GM18511 (cell line): ENCODE measurements around the gene CDSN.

ENCODE experiments used
- ATAC-seq: cut with Tn5 transposase; IDR thresholded peaks from one replicate; pipeline ENCODE4 v1.9.1; 2021; ENCODE audit warnings: mild to moderate bottlenecking, moderate library complexity; ENCODE audit not compliant: unreplicated experiment

The CDSN gene

DNA sequence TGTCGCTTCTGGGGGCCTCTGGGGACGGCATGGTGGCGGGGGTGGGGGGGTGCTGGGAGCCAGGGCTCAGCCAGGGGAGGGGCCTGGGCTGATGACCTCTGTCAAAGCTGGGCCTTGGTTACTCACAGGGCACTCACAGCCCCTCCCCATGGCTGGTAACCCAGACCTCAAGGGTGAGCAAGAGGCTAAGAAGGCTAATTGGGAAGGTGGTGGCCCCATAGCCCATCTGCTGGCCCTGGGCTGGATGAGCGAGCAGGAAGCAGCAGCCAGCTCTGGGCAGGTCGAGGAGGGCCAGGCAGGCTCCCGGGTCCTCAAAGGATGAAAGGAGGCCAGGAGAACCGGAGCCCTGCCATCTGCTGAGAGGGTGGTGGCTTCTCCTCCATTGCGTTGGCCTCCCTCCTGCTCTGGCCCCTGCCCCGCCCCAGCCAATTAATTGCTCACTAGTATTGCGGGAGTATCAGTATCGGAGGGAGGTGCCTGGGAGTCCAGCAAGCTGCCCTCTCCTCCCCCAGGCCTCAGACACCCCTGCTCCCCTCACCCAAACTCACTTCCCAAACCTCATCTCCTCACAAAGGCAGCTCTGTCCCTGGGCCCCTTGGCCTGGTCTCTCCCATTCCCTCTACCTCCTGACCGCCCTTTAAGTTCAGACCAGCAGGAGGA, 1.0 kb upstream of the CDSN start:
- no peak for ATAC-seq

DNA sequence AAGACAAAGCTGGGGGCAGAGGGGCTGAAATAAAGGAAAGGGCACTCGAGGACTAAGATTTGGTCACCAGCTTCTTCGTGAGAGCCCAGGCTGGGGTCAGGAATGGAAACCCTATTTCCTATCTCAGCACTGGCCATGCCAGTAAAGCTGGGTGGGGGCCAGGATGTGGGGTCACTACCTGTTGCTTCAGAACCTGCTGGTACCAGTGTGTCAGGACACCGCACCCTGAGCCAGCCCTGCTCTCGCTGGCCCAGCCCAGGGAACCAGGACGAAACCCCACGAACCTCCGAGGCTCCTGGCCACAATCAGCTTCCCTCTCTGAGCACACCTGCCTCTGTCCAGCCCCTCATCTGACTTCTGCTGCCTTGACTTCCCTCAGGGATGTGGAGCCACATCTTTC, 2.1 kb downstream of the CDSN start:
- ATAC-seq = no peak

DNA sequence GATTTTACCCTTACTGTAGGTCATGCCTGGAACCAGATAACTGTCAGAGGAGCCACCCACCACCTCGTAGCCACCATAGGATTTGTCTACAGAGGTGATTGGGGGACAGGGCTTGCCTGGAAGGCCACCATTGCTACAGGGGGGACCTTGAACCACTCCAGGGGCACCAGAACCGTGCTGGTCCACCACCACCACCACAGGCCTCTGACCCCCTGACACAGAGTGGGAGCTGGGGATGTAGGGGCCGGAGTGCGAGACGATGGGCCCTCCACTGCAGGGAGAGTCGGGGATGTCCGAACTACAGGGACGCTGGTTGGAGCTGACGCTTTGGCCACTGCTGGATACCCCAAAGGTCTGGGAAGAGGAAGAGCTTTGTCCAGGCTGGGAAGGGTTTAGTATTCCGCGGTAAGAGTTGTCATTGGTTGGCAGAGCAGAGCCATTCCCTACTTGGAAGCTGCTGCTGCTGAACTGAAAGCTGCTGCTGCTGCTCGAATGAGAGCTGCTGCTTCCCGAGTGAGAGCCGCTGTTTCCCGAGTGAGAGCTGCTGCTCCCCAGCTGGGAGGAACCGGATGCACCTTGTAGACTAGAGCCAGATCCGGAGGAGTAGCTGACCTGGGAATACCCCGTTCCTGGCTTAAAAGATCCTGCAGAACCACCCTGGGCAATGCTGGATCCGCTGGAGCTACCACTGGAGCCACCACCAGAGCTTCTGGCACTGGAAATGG, 3.4 kb downstream of the CDSN start:
- no peak for ATAC-seq

DNA sequence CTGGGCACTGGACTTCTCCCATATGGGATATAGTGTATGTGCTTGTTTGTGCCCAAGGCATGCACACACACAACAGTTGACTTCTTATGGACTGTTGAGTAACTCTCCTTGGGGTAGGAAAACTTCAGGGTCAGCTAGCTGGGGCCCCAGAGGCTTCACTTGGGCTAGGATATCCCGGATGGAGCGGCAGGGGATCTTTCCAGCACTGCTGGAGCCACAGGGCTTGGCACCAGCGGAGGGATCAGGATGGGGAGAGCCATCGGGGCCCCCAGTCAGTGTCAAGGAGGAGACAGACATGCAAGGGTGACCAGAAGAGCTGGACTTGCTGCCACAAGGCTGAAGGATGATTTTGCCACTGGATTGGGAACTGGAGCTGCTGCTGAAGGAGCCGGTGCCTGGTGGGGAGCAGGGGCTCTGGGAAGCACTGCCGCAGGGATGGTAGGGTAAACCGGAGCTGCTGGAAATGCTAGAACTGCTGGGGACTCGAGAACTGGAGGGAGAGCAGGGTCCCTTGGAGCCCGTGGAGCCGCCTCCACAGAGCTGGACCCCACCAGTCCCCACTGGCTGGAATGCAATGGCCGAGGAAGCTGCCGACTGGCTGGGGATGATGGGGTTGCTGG, 4.2 kb downstream of the CDSN start:
- ATAC-seq = no peak

DNA sequence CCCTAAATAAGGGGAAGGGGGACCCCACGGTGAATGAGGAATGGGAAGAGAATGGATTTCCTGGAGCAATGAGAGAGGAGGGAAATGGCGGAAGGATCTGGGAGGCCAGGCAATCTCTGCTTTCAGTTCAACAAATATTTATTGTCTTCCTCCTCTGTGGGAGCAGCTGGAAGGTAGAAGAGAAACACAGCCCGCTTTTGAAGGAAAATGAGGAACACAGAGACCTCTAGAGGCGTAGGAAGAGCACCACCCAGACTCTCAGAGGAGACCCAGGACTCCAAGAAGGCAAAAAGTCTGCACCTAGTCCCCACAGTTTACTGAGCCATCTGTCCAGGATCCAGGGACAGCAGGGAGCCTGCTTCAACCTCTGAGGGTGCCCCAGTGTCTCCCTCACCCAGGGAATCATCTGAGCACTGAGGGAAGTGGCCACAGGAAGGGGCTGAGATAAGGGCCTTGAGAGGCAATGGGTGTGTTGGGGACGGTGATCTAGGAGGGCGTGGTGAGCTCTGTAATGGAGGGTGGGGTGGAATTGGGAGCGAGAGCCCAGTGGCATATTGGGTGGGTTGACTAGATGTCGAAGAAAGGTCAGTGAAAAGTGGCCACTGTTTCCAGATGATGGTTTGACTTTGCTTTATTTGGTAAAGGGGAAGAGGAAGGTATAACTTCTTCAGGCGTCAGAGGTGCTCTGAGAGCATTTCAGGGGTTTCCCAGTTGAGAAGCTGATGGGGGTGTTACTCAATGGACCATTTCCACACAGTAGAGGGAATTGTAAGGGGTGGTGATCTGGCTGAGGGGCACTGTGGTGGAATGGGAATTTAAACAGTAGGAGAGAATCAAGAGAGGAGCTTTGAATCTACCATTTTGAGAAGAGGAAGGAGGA, 5.0 kb downstream of the CDSN start:
- ATAC-seq = no peak

DNA sequence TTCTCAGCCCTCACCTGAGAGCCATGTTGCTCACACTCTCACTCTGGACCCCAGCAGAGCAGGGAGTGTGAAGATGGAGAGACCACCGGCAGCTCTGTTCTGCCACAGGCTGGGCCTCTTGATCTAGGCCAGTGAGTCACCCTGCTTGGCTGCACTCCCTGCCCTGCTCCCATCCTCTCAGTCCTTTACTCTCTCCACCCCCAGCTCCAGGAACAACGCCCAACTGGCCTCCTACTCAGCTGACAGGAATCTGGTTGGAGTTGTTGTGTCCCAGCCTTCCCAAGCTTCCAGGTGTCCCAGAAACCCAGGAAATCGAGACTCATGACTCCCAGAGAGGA, 5.7 kb downstream of the CDSN start, which contains the start of gene PSORS1C1:
PSORS1C1 (plus strand) TSS at position 260 of the 338 bp plus-strand sequence. CDS start 14,833 bp downstream, outside the sequence.
- no peak for ATAC-seq

DNA sequence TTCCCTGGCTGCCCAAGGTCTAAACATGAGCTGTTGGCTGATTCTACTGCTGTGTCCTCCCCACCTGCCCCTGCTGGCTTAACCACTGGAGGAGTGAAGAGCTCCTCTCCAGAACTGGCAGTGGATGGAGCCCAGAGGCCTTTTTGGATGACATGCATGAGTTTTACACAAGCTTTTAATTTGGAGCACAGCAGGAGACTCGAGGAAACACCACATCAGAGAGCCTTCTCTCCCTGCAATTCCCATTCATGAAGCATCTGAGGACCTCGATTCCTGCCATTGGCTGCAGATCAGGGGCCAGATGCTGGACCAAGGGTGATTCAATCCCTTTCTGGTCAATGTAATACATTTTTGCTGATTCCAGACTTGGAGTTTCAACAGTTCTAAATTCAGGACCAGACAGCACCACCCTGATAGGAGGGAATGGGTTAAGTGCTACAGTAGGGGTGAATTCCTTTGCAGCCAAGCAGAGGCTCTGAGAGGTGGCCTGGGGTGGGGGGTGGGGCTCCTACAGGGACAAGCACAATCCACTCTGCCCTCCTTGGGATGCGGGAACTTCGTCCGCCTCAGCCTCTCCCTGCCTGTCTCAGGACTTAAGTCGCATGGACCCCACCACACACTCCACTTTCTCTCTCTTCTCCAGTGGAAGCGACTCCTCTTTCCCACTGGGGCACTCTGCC, 6.2 kb downstream of the CDSN start:
- ATAC-seq = no peak

DNA sequence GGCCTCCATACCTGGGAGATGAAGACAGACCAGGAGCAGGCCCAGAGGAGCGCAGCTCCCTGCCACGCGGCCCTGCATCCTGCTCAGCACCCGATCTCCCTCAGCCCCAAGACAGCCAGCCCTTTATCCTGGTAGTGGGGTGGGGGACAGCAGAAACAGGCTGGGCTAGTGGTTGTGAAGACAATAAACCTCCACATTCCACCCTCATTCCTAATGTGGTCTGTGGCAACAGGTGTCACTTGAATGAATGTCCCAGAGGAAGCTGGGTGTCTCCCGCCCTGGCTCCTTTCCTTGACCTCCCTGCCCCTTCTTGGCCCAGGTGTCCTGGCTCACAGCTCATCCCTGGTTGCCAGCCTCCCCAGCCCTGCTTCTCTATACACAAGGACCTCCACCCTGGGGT, 7.8 kb downstream of the CDSN start, which contains the start of gene C6orf15:
C6orf15 (minus strand) TSS at position 98 of the 400 bp plus-strand sequence; CDS start at position 78, 20 bp downstream.
- ATAC-seq = no peak

DNA sequence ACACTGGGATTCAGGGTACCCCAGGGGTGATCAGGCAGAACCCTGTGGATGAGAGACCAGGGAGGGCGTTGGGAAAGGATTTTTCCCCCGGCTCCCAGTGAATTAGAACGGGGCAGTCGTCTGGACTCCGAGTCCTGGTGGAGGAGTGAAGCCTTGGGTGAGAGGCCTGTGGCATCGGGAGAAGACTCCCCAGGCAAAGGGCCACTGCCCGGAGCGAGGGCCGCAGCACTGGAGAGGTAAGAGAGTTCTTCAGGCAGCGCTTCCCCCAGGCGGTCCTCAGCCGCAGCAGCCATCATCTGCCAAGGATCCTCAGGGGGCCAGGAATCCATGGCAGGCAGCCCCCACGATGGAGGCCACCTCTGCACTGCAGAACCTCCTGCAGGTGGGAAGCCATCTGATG, 8.5 kb downstream of the CDSN start:
- no peak for ATAC-seq

DNA sequence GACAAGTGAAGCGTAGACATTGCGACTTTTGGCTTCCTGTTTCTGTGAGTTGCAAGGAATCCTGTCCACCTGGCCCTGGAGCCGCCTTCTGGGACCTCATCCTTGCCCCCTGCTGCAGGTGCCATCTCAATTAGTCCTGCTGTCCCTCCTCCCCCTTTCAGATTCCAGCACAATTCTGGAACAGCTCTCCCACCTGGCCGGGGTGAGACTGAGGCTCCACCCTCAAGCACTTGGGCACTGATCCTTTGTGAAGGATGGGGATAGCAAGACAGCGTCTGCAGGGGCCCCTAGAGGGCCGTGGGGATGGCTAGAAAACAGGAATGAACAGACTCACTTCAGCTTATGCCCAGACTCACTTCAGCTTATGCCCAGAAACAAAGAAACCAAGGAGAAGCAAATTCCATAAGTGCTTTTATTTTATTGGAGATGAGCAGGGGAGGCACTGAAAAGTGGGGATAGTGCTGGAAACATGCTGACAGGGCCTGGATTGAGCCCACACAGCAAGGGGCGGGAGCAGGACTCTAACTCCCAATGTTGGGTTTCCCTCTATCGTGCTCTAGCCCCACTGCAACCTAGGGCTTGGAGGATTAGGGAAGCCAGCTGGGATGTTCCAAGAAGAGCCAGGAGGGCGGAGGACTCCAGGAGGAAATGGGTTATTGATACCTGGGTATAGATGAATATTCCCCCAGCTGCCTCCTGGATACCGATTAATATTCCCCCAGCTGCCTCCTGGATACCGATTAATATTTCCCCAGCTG, 9.2 kb downstream of the CDSN start:
- ATAC-seq = no peak

DNA sequence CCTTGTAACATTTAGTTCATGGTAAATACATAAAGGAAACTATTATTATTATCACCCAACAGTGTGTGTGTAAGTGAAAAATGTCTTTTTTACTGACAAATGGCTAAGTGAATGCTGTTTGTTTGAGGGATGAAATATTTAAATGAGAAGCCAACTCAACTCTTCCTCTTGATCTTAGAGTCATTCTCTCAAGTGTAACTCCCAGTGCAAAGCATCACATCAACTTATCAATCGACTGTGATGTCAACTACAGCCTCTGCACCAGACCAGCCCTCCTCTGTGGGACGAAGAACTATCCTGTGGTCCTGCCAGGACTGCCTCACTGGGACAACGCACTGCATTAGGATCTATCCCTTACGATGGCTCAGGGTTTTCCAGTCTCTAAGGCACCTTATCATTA, 13.2 kb downstream of the CDSN start:
- ATAC-seq = no peak

DNA sequence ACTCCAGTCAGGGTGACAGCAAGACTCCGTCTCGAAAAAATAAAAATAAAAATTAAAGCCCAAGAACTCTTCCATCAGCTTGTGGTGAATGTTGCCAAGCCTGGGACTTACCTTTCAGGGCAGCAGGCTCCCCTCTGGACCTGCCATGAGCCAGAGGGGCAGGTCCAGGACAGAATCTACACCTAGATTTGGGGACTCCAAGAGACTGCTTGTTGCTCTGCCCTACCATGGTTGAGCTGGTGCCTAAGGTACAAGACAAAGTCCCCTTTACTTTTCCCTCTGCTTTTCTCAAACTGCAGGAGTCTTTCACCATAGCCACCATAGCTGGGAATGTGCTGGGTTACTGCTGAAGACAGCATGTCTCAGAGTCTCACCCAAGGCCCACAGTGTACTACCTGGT, 17.1 kb downstream of the CDSN start:
- ATAC-seq = no peak

DNA sequence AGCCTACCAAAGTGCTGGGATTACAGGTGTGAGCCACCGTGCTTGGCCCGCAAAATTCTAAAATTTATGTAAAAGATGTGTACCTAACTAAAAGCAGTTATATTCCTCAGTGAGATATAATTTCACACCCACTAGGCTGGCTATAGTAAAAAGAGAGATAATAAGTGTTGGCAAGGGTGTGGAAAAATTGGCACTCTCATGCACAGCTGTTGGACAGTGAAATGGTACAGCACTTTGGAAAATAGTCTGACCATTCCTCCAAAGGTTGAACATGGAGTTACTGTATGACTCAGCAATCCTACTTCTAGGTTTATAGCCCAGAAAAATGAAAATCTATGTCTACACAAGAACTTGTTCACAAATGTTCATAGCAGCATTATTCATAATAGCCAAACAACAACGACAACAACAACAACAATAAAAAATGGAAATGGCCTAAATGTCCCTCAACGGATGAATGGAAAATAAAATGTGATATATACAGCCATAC, 21.8 kb downstream of the CDSN start:
- no peak for ATAC-seq

DNA sequence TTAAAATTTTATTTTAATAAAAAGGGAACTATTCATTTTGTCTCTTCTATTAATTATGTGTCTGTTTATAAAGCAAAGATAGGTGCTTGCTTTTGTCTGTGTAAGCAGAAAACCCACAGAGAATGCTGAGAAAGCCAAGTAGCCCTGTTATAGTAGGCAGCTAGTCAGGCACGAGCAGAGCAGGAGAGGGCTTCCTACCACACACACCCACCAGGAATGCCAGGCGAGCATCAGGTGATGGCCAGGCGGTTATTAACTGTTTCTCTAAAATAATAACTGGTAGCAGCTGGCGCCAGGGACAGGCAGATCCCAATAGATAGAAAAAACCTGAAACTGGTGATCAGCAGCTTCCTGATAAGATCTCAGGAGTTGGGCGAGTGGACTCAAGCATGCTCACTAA, 23.6 kb downstream of the CDSN start:
- ATAC-seq = no peak

DNA sequence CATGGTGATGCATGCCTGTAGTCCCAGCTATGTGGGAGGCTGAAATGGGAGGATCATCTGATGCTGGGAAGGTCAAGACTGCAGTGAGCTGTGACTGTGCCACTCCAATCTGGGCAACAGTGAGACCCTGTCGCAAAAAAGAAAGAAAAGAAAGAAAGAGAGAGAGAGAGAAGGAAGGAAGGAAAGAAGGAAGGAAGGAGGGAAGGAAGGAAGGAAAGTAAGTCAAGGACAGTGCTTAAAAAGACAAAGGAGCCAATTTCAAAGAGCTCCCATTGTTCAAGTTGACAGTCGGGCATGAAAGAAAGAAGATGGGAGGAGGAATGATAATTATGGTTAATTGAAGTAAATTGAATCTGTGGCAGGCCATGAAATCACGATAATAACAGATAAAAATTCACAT, 24.0 kb downstream of the CDSN start:
- ATAC-seq = no peak

DNA sequence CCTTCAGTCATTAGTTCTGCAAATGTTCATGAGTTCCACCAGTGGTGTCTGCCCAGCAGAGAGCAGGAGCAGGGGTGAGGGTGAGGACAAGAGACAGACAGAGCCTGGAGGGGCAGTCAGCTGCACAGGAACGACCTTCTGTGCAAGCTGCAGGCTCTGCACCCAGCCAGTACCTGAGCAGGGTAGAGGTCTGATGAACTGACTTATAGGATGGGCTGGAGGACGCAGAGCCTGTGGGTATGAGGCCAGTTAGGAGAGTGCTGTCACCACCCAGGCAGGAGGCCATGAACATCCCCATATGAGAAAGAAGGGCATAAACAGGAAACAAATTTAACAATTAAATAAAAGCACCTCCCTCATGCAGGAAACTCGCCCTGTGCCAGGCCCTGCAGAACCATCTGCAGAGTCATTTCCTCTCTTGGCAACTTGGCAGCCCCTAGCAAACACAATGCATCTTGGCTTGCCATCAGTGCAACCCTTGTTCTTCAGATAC, 25.8 kb downstream of the CDSN start:
- ATAC-seq = no peak

DNA sequence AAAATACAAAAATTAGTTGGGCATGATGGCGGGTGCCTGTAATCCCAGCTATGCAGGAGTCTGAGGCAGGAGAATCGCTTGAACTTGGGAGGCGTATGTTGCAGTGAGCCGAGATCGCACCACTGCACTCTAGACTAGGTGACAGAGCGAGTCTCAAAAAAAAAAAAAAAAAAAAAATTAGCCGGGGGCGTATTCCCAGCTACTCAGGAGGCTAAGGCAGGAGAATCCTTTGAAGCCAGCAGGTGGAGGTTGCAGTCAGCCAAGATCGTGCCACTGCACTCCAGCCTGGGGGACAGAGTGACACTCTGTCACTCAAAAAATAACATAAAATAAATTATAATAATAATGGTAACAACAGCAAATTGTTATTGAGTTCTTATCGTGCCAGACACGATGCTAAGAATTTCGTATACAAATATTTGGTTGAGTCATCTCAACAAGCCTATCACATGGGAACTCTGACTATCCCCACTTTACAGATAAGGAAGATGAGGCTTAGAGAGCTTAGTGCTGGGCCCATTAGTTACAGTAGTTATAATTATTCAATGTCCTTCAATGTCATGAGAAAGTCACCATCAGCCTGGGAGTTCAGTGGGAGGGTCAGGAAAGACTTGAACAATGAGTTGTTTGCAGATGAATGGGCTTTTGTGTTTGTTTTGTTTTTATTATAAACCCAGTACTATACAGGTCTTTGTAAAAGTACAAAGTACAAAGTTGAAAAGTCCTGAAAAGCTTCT, 27.3 kb downstream of the CDSN start:
- ATAC-seq = no peak

DNA sequence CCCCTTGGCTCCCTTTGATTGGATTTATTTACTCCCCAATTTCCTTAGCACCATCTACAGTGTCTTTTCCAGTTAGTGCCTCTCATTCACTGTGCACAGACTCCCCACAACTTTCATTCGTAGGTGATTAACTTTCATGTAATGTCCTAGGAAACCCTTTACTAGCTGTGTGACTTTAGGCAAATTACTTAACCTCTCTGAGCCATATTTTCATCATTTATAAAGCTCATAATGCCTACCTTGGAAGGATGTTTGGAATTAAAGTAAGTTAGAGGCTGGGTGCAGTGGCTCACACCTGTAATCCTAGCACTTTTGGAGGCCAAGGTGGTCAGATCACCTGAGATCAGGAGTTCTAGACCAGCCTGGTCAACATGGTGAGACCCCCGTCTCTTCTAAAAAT, 28.0 kb downstream of the CDSN start:
- ATAC-seq = no peak

DNA sequence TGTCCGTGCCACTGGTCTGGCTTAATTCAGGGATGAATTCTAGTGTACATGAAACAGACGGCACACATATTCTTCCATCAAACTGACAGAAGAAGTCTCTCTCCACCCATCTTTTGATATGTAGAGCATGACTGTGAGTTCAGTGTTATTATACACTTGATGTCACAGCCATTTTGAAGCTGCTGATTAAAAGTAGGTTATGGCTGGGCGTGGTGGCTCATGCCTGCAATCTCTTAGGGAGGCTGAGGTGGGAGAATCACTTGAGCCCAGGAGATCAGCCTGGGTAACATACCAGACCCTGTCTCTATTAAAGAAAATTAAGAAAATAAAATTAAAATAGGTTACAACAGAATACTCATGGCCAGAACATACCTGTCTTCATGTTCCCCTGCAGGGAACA, 28.6 kb downstream of the CDSN start:
- no peak for ATAC-seq
